AML-193 (cell line): ENCODE data around the gene RASGRF1.
"Not testable (repeated sequence)": the region's sequence is repeated elsewhere in the genome, so short reads cannot be mapped to it uniquely, and the experiment has no call there.

Source experiments
- DNase-seq, 2 experiments: peaks; one replicate each; lab custom pipeline; 2025; lab: John Stamatoyannopoulos, UW

Gene RASGRF1, protein sequence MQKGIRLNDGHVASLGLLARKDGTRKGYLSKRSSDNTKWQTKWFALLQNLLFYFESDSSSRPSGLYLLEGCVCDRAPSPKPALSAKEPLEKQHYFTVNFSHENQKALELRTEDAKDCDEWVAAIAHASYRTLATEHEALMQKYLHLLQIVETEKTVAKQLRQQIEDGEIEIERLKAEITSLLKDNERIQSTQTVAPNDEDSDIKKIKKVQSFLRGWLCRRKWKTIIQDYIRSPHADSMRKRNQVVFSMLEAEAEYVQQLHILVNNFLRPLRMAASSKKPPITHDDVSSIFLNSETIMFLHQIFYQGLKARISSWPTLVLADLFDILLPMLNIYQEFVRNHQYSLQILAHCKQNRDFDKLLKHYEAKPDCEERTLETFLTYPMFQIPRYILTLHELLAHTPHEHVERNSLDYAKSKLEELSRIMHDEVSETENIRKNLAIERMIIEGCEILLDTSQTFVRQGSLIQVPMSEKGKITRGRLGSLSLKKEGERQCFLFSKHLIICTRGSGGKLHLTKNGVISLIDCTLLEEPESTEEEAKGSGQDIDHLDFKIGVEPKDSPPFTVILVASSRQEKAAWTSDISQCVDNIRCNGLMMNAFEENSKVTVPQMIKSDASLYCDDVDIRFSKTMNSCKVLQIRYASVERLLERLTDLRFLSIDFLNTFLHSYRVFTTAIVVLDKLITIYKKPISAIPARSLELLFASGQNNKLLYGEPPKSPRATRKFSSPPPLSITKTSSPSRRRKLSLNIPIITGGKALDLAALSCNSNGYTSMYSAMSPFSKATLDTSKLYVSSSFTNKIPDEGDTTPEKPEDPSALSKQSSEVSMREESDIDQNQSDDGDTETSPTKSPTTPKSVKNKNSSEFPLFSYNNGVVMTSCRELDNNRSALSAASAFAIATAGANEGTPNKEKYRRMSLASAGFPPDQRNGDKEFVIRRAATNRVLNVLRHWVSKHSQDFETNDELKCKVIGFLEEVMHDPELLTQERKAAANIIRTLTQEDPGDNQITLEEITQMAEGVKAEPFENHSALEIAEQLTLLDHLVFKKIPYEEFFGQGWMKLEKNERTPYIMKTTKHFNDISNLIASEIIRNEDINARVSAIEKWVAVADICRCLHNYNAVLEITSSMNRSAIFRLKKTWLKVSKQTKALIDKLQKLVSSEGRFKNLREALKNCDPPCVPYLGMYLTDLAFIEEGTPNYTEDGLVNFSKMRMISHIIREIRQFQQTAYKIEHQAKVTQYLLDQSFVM (N-terminal part only)

DNA sequence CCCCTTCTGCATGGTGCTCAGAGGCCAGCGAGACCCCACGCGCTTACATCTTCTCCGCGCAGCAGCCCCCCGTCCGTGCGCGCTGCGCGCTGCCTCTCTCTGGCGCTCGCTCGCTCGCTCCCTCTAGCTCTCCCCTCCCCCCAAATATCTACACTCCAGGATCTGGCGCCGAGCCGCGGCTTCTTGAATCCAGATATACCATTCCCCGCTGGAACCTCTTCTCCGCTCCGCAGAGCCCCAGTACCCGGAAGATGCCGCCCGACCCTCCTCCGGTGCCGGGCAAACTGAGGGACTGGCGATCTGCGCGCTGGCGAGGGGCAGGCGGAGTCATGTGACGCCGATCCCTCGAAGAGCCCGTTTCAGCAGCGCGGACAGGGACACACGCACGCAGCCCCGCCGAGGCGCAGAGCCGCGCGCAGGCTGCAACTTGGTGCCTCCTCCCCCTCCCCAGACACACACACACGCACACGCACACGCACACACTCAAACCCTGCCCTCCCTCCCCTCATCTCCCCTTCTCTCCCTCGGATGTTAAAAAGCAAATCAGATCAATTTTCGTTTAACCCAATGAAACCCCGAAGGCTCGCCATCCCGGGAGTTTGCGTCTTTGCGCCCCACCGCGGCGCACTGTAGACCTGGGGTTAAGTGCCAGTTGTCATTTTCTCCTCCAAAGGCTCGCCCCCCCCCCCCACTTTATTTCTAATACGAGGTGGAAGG is at the start of gene RASGRF1:
TSS of gene RASGRF1 (minus strand) at position 294 of the 717 bp plus-strand sequence. CDS start at position 12, 282 bp downstream.
- no peak for DNase-seq

DNA sequence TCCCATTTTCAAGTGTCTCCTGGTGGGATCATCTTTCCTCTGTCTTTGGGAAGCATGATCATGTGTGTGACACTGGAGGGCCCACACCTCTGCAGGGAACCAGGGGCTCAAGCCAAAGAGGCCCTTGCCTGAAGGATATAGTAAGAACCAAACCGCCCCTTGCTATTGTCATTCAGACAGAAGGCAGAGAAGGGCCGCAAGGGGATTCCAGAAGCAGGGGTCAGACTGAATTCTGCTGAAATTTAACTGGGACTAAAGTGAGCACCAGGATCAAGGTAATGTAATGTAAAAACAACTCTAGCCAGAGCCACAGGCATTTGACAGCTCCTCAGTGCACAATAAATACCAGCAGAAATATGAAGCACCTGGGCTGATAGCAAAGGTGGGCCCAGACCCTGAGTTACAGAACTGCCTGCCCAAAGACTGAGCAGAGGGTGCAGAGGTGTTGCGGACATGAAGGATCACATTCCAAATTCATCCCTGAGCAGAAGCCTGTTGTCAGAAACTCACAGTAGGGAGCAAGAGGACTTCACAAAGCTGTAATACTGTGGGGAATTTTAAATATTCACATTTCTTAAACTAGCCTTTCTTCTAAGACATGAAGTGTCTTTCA is 46.0 kb upstream of the RASGRF1 start:
- DNase-seq: no peak

DNA sequence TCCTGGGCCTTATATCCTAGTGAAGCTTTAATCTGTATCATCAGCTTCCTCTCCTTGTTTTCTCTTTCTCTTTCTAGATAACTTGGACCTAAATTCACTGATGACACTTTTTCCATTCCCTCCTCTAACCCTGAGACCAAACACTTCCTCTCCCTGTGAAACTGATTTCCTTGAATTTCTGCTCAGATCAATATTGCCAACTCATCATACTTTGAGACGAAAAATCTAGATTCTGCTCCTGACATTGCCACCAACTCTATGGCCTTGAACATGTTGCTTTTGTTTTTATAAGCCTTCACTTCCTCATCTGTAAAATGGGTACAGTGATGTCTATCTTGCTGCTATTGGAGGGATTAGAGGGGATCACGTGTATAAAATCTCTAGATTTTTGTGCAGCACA is 42.7 kb upstream of the RASGRF1 start:
- no peak for DNase-seq

DNA sequence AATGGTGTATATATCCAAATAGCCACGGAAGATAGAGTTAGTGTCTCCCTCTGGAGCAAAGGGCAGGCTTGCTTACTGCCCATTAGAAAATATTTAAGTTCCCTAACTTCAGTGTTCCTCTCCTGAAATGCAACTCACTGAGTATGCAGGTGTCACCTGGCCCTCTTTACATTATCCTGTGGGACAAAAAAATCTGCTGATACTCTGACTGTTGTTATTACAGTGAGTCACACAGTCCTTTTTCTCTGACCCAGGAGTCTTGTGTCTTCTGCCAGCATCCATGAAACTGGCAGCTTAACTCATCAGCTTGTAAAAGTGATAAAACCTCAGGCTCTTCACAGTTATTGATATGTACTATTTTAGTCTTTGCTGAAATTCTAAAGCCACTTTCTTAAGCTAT is 42.2 kb upstream of the RASGRF1 start:
- DNase-seq: no peak

DNA sequence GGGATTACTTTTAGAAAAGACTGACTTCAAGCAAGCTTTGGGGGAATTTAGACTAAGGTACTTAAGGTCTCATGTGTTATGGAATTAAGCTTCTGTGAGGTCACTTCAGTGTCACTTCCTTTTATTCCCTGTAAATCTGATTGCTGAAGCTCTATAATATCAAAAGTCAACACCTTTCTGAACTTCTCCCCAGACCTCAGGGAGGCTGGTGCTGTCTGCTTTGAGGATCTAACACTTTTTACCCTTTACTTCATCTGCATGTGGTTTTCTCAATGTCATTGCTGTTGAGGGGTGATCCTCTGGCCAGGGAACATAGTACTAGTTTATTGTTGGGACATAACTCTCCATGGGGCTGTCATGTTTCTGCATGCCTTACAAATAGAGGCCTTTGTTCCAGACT is 41.8 kb upstream of the RASGRF1 start:
- DNase-seq: no peak

DNA sequence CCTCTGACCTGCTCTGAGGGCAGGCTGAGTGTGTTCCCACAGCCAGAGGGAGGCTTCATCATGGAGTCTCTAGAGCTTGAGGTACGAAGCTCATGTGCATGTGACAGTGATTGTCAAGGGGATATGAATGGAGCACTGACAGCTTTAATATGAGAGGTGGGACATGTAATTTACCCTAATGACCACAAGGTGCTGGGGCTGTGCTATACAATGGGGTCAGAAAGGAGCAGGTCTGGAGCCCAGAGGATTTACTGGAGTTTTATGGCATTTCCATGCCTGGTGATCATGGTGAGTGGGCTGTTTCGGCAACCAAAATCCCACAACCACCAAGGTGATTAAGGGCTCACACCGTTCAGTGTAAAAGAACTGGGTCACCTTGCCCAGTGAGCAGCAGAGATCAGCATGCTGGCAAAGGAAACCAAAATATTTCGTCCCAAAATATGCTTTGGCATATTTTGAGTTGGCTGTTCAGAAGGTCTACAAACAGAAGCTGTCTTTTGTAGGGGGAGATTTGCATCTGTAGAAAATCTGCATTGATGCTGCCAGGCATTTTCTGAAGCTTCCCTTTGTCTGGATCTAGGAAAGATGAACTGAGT is 40.1 kb upstream of the RASGRF1 start:
- no peak for DNase-seq

- no peak for DNase-seq
These were observed 38.7 kb upstream of the RASGRF1 start for GRCh38 chr15:79129235-79129634.

DNA sequence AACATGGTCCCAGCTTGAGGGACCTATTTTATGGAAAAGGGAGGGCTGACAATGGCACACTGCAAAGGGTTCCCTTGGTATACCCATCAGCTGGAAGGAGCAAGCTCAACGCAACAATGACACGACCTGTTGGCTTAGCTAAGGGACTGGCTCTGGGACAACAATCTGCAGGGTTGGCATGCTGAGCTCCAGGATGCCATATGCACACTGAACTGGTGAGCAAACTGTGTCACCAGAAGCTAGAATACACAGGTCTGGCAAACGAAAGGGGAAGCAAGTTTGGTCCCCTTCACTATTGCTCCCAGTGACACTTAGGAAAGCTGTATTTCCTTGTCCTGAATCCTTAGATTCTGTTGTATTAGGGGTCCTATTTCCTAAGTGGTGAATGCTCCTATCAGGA is 38.0 kb upstream of the RASGRF1 start:
- DNase-seq: no peak

GRCh38 chr15:79124388-79124787 is 33.8 kb upstream of the RASGRF1 start:
- DNase-seq: no peak

GRCh38 chr15:79122991-79123390 is 32.4 kb upstream of the RASGRF1 start:
- no peak for DNase-seq

DNA sequence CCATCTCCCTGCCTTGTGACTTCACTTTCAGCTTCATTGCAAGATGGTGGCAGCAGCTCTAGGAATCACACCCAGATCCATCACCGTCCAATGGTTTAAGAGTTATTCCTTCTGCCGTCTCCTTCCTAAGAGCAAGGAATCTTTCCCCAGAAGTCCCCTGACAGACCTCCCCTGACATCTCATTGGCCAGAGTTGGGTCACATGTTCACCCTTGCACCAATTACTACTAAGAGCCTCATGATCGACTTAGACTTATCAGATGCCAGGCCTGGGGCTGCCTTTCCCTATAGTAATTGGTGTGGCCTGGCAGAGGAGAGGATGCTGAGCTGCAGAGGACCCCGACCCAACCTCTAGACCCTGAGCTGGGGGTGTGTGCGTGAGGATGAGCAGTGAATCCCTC is 31.8 kb upstream of the RASGRF1 start:
- no peak for DNase-seq

DNA sequence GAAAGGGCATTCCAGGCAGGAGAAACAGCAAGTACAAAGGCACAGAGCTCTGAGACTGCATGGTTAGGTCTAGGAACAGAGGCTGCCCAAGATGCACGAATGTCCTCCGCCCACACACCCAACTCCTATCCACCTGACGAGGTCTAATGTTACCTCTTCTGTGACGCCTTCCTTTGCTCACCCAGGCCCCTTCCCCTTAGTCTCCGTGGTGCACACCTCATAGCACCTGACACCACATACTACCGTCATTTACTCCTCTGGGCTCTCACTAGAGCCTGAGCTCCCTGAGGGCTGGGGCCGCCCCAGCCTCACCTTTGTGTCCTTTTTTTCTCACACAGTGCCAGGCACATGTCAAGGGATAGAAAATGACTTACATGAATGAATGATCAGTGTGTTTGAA is 31.0 kb upstream of the RASGRF1 start:
- DNase-seq: no peak

DNA sequence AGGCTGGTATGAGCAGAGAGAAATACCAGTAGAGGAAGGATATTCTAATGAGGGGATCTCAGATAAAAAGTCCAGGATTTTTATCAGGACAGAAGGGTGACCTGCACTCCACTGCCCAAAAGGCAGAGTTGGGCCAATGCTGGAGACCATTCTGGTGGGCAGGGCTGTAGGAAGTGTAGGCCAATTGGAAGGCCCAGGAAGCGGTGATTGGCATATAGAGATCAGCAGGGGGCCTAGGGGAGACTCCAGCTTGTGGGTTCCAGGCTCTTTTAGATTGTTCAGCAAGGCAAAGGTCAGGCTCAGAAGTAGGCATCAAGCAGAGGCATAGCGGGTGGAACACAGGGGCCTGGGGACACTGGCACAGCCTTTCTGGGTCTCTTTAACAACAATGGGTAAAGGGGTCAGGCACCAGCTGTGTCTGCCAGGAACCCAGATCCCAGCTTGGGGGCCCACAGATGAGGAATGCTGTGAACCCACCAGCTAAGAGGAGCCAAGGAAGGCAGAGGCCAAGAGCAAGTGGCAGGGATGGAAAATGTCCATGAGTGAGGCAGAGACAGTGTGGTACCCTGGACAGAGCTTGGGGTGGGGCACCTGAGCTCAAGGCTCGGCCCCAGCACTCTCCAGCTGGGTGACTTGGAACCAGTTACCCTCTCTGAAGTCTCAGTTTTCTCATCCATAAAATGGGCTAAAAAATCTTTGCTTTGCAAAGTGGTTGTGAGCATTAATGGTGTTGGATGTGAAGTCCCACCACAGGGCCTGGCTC is 27.0 kb upstream of the RASGRF1 start:
- DNase-seq: no peak

DNA sequence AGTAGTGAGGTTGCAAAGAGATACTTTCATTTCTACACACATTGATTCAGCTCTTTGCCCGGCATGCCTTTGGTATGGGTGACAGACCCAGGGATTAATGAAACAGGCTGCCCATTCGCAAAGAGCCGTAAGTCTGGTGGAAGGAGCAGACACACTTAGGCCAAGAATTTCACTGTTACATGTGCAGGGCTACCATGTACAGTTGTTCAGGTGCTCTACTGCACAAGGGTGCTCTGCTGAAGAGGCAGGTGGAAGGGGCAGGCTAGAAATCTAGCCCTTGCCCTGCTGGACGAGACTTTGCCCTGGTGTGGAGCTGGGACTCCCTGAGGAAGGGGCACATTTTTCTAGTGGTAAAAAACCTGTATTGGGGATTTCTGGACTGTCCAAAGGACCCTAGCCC is 26.2 kb upstream of the RASGRF1 start:
- DNase-seq: no peak

- DNase-seq: no peak
These were observed 25.5 kb upstream of the RASGRF1 start for GRCh38 chr15:79115986-79116665.

GRCh38 chr15:79113831-79114230 is 23.3 kb upstream of the RASGRF1 start:
- DNase-seq: no peak

DNA sequence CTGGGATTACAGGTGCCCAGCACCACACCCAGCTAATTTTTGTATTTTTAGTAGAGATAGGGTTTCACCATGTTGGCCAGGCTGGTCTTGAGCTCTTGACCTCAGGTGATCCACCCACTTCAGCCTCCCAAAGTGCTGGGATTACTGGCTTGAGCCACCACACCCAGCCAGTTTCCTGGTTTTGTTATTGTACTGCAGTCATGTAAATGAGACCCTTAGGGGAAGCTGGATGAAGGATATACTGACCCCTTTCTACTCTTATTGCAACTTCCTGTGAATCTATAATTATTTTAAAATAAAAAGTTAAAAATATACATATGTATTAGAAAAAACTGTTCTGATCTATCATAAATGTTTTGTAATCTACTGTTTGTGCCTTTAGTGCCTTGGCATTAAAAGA is 20.8 kb upstream of the RASGRF1 start:
- DNase-seq: not testable (repeated sequence)

- no peak for DNase-seq
These were observed 14.6 kb upstream of the RASGRF1 start for GRCh38 chr15:79105141-79105540.

DNA sequence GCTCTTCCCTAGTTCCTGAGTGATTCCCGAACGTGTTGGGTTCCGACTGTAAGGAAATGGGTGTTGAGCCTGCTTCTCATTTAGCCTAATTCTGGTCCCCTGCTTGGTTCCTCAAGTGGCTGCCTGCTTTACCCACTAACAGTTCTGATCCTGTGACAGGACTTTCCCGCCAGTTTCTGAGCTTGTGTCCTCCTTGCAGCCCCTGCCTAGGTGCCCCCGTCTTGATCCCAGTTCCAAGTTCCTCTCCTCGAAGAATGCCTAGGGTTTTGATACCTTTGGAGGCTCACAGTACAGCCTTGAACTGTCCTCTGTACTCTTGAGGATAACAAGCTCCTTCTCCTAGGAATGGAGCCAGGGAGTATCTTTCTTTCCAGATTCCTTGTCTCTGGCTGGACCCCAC is 12.0 kb upstream of the RASGRF1 start:
- DNase-seq: no peak
